GM21390 (cell line): ENCODE results near the gene GPC3.

Source experiments
- ATAC-seq: cut with Tn5 transposase; IDR thresholded peaks from one replicate; pipeline ENCODE4 v1.9.1; 2021; ENCODE audit not compliant: unreplicated experiment

The GPC3 gene

DNA sequence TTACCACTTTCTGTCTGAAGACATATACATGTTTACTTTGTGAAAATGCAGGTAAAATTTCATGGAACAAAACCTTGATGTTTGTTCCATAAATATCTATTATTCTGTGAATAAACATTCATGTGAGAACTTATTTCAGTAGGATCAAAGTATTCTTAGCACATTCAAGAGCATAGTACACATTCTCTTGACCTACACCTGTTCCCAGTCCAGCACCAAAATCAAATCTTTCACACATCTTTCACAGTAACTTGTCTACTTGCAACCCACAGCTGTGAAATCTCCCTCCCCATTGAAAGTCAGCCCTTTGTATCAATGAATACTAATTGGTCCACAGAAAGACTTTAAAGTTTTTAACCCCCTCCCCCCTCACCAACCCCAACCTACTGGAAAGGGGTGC lies 283.2 kb downstream of the GPC3 start:
- ATAC-seq, result no peak

DNA sequence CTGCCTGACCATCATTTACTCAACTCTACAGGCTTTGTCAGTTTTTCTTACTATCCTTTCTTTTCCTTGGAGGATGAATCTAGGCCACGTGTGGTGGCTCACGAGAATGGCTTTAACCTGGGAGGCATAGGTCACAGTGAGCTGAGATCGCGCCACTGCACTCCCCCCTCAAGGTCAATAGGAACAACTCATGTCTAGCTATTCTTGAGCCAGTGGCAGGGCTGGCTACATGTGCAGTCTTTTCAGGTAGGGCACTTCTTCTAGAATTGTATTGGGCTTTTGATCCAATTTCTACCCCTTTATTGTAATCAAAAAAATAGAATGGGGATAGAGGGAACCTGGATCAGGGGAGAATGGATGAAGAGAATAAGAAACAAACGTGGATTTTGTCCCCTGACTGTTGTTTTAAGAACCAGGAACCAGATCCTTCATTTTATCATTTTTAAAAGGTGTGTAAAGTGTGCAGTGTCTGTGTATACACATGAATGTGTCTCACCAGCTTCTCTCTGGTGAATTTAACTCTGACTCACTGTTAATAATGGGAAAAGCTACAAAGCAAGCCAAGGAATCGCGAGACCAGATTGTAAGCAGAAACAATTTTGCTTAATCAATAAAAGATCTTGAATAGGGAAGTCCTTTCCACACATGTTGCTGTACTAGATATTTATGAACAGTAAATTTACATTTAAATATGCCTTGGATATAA lies 286.2 kb downstream of the GPC3 start:
- no peak for ATAC-seq

DNA sequence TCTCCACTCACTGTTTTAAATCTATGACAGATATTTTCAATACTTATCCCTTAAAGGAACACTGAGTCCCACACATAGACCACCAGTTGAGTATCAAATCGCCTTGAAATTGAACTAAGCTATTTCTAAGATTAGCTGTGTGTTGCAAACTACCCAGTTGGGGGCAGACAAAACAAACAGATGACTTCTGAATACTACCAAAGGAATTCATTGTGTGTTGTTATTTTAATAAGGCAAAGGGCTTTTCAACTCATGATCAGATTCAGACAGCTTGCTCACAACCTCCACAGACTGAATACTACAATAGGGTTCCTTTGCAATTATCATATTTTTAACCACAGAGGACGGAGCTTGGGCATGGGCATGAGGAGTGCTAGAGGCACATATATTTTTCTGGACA lies 287.1 kb downstream of the GPC3 start:
- ATAC-seq, result no peak

DNA sequence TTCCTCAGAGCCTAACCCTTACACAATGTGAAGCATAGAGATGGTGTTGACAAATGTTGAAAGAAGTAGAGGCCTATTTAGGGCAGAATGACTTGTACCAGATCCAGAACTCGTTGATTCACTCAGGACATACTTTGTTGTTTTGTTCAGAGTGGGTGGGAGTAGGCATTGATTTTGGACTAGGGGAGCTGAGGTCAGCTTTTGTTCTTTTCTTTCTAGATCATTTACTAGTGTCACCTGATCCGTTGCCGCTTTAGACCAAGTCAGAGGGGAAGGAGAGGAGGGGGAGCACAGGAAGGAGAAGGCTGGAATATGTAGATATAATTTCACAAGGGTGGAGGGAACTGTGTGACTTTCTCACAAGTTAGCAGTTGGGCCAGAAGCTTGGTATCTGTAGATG lies 287.7 kb downstream of the GPC3 start:
- ATAC-seq, result no peak

DNA sequence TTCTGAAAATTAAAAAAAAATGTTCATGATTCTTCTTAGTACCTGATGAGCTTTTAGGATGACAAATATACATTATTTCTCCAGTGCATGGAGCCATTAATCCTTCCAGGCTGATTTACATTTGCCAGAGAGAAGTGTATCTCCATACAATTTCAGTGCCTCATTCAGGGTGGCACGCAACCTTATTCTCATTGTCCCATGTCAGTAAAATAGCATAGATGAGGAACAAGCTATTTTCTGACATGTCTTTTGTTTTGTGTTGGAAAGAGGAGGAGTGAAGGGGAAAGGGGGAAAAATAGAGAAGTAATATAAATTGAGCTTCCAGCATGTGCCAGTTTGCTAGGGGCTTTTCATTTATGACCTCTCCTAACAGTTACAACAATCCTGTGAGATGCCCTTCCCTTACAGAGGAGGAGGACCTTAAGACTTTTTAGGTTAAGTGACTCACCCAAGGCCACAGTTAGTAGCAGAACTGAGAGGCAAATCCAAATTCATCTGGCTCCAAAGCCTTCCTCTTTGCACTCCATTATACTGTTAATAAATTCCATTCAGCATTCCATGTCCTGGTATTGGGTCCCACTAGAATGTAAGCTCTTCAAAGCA lies 295.3 kb downstream of the GPC3 start:
- no peak for ATAC-seq

DNA sequence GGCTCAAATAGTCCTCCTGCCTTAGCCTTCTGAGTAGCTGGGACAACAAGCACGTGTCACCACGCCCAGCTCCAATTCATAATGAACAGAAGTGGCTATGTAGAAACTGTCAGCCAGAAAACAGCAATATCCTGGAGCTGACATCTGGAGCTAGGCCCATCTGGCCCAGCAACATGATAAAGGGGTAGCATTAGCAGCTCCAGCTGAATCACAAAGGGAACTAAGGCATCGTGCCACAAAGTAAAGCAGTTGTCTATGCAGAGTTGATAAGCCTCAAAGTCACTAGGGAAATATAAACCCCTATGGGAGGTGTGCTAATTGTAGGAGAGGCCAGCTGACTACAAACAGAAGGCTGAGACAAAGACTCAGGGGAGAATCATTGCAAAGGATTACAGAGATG lies 299.6 kb downstream of the GPC3 start:
- no peak for ATAC-seq

DNA sequence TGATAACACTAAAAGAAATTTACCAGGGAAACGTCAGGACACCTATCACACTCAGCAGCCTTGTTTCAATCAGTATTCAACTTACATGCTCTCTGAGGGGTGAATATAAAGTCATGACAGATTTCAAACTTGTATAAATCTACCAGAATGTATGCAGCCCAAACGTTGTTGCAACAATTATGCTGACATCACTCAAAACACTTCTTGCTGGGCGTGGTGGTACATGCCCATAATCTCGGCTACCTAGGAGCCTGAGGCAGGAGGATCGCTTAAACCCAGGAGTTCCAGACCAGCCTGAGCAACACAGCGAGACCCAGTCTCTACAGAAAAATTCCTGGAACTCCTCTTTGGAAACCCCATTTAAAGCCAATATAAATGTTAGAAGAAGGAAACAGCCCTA lies 303.5 kb downstream of the GPC3 start:
- no peak for ATAC-seq

DNA sequence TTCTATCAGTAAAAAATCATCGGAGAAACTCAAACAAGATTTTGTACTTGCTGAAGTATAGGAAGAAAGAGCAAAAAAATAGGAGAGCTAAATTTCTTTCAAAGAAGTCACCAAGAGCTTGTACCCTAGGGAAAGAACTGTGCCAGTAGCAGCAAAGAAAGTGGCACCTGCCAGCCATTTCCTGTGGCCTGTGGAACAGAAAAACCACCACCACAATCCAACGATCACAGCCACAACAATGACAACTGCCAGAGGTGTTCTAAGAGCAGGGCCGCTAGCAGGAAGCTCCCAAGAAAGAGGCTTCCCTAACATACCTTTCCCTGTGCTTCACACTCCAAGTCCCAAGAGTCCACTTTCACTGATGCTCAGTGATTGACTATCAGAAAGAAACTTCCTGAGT lies 304.0 kb downstream of the GPC3 start:
- no peak for ATAC-seq

DNA sequence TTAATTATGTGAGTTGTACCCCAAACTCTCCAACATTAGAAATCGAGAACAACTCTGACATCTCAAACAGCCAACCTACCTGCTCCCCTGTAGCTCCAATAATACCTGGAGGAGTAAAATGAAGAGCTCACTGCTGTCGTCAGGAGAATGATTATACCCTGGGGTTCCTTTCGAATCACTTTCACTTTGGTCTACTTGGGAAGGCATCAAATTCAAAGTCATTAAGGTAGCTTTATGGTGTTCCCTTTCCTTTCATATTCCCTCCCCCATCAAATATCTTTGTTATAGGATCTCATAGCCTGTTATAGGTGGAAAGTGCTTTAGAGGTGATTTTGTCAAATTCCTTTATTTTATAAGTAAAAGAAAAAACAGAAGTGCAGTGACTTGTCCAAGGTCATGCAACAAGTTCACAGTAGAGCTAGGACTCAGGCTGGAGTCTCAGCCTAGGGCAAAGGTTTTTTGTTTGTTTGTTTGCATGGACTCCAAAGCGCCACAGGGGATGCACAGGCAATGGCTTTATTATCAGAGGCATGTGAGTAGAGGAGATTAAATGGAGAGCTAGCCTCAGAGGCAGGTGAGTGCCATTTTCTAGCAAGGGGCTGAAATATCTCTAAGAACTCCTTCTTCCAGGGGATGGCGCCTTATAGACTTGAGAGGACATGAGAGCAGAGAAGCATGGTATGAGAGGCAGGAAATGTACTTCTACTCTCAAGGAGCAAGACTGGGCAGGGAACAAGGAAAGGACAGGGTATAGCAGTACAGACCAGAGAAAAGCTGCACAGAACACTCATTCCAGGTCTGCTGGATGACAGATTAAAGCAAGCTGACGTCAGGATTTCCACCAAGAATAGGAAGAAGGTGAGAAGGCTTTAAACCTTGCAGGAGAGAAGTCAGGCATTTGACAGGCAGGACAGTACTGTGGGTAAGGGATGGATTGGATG lies 308.0 kb downstream of the GPC3 start:
- ATAC-seq, result no peak

DNA sequence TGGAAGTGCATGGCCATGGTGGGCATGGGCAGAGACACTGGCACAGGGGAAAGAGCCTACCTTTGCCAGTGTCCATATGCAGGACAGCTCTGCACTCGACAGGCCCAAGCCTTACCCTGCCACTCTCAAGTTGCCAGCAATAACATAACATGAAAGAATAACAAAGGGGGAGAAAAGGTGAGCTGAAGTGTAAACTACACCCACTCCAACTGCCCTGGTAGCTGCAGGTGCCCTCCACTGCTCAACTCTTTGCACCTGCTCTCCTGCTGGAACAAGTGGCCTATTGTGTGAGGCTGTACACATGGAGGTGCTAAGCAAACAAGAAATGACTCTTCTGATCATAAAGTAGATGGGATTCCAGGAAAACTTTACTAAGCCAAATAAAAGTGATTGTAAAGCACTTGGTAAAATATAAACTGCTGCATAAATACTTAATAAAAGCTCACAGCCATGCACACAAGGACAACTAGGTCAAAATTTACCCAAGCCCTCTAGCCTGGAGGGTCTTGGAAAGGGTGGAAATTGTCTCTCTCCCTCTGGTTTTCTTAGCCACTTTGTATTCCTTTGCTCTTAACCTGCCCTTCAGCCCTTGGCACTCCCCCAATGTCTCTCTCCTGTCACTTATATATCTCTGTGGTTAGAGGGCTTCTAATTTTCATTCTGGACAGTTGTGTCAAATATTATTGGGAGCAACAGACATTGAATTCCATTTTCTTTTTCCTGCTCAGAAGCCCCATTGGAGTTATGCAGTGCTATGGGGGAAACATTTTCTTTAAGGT lies 308.9 kb downstream of the GPC3 start:
- ATAC-seq, result no peak

DNA sequence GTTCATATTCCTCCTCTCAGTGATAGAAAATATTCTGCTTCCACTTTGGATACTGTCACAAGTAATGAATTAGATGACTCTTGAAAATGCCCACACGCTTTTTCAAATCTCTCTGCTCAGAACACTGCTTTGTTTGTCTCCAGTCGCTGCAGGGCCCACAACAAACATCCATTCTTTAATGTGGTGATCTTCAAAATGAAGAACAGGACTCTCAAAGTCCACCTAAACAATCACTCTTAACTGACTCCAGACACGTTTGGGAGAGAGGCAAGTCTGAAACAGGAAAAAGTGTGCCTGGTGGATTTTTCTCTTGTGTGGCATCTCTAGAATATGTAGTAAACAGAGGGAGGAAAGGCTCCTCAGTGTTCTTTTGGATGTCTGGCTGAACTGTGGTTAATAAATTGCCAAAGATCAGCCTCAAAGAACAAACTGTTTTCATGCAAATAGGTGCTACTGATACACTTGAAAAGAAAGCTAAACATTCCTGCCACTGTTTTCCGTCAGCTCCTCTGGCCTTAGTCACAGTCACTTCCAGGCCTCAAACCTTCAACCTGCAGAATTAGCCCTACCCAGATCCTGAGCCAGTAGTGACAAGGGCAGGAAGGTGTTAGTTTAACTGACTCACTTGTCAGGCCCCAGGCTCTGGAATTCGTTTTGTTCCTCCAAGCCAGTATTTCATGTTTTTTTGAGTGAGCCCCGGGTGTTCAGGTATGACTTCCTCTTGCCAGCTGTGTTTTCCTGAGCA lies 310.5 kb downstream of the GPC3 start:
- no peak for ATAC-seq

DNA sequence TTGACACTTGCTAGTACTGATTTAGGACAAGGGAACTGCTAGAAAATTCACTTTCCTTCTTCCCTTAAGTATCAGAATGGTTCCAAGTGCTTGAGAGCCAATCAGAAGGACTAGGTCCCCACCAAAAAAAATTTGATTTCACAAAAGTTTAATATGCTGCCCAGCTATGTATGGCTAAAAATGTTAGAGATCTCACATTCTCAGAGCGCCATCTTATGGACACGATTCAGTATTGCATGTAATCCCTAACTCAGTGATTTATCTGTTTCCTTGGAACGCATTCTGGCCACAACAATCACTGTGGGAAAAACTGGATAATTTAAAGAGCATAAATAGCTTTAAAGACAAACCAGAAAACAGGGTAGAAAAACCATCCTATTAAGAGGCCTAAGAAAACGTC lies 315.0 kb downstream of the GPC3 start:
- ATAC-seq, result no peak

DNA sequence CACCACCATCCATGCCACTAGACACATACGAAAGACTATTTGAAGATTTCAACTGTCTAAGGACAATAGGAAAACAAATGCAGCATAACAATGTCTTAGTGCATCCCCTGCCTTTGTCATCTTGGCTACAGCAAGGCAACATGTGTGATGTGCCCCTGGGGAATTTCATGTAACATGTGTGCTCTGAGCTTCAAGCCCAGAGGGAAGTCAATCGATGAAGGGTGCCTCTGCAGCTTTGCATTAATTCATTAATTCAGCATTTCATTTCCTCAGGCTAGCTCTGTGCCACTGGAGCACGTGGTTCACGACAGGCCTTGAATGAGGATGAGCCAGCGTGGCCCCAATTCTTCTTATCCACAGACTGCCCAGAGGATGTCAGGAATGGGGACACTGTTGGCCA lies 316.2 kb downstream of the GPC3 start:
- ATAC-seq, result no peak

DNA sequence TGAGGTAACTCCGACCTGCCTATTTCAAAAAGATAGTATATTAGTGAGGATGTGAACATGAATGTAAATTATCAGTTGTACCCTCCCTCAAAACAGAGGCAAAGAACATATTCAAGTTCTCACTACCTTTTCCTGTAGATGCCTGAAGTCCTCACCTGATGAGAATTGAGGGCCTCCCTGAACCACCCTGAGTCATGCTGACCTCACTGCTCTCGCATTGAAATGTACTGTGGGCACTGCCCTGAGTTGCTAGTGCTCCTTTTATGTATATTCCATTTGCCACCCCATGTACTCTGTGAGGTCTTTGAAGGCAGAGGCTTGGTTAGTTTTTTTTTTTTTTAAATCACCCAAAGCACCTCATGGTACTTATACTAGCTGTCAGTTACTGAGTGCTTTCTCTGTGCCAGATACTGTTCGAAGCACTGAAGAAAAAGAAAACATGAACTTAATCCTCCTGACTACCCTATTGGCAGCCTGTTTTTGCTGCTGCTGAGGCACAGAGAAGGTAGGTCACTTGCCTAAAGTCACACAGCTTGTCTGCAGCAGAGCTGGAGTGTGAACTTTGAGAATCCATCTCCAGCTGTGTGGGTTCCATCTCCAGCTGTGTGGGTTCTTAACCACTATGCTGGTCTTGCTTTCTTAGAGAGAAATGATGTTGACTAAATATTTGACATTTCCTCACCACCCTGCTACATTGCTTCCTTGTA lies 317.0 kb downstream of the GPC3 start:
- ATAC-seq, result no peak

DNA sequence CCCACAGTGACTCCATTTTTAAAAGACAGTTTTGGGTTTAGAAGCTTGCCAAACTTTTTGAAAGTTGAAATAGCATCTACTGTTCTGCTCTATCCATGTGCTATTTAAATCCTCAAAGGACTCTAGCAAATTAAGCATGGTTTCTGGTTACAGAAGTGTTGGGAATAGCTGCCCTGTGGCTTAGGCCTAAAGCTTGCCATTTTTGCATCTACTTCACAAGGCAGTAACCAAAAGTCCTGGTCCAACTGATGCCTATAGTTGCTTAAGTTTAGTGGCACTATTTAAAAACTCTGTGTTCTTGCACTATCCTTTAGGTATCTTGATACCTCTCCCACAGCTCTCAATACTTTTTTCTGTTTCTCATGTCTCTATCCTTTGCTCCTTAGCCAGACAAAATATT lies 319.1 kb downstream of the GPC3 start:
- ATAC-seq, result no peak

DNA sequence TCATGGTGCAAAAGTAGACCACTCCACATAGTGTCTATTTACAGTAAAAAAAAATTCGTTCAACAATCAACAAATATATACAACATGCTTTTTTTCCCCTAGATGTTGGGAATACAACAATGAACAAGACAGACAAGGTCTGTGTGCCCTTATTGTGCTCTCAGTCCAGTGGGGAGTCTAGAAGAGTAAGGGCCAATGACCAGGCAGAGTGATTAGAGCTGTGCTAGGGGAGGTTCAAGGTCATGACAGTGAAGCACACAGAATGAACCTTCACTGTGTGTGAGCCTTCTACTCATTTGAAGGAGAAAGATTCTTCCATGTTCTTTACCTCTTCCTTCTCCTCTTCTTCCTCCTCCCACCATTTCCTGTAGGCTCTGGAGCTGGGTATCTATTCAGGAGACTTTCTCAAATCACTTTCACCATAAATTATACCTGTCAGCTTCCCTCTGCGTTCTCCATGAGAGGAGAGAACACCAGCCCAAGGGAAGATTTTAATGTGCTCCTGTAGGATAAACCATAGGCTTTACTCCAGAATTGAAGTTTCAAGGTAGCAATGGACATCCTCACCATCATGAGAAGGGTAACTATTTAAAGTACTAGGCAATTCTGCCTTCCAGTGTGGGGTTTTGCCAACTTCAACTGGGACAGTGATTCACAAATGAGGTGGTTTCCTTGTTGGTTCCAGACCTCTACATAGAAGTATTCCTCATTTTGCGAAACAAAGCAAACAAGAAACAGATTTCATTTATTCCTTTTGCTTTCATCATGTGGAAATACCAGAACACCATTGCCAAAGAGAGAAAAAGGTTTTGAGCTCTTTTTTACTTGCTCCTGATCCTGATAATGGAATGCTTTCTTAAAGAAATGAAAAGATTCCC lies 323.2 kb downstream of the GPC3 start:
- no peak for ATAC-seq

DNA sequence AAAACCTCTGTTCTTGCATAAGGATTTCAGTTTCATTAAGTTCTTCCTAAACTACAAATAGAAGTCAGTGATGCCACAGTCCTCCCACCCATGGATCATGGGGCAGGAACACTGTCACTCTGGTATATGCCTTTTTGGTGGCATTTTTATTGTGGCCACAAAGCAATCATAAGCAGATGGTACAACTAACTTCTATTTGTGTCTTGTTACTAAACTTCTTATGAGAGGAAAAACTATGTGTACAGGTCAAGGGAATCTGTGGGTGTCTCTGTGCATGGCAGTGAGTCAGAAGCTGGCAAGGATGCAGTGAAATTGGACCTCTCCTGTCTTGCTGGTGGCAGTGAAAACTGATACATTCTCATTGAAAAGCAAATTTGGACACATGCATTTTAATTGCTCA lies 325.1 kb downstream of the GPC3 start:
- ATAC-seq, result no peak

DNA sequence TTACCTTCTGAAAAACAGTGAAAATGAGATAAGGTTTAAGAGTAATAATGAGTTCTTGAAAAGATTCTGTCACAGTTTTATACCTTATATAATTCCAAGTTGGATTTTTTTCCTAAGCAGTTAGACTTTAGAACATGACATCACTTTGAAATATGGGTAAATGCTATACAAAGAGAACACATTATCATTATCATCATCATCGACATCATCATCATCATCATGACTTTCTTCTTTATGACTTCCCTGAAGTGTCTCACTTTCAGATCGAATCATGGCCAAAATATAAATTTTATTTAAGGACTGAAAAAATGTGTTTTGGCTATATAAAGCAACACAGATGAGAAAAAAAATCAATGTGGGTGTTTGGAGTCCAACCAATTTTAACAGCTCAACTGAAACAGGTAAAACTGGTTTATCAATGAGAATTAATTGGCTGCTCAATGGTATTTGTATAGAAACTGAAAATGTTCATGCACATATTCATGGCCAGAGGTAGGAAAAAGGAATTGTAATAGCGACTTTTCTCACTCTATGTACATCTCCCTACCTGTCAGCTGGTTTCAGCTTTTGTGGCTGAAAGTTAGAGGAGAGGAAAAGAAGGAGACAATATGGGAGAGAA lies 327.0 kb downstream of the GPC3 start:
- no peak for ATAC-seq
